Measurements from ENCODE around the gene EPHB1. TPM values are rescaled to one million over a fixed set of nuclear protein-coding genes. Genes with fewer than 3 reads are reported as not detected.

EPHB1 gene
- total and polyA plus RNA-seq, 2 donors (not counting 3 experiments of a cell fraction or from before 2014, with no cell fraction given), result 1.3 to 5.2 TPM

GRCh38 chr3:134815519-134815918 is 20.5 kb downstream of the EPHB1 start:
- FAIRE-seq (no peak), DNase-seq (ENCODE audit: low read depth, low spot score) (no peak)
- Histone ChIP-seq H3K9me3 (replicated peaks; ENCODE audit: control insufficient read depth, insufficient read depth, low read length) (no peaks in the 10 kb centered on the region), H3K9me1 (replicated peaks; ENCODE audit: control insufficient read depth, extremely low read depth, insufficient read depth, low read length) (no peaks in the 10 kb centered on the region), H3K27ac (ENCODE audit: insufficient read depth, low read depth, low read length) (no peak overlapping the region), H3K36me3 (ENCODE audit: control insufficient read depth in 2 of 2, extremely low read depth in 1 of 2, insufficient read depth in 2 of 2, low read length in 2 of 2) (no peaks in the 10 kb centered on the region), H3K79me2 (ENCODE audit: control insufficient read depth, insufficient read depth, low read length) (no peaks in the 10 kb centered on the region), H3K4me1 (ENCODE audit: control insufficient read depth, extremely low read depth, insufficient read depth, low read length) (no peaks in the 10 kb centered on the region), H3K4me2 (ENCODE audit: insufficient read depth, low read length) (no peak overlapping the region), H2AFZ (ENCODE audit: low read depth, low read length) (no peak overlapping the region), H3K27me3 (ENCODE audit: control insufficient read depth in 2 of 2, insufficient read depth in 2 of 2, low read length in 2 of 2) (no peaks in the 10 kb centered on the region), H3K4me3 (replicated peaks in 1 of 3; ENCODE audit: insufficient read depth in 1 of 3, low read depth in 1 of 3, low read length in 3 of 3) (no peak overlapping the region), H4K20me1 (replicated peaks; ENCODE audit: control insufficient read depth, extremely low read depth, insufficient read depth, low read length) (no peaks in the 10 kb centered on the region), H3K9ac (replicated peaks; ENCODE audit: extremely low read depth, insufficient read depth, low read length) (no peak overlapping the region)
- dilution Hi-C loops (cut with MboI; ENCODE audit: extremely low pct_ligation_motif_present, low sequenced_read_pairs) (no loop called here), intact Hi-C loops (cut with micrococcal nuclease) (no loop called here)
- ChIA-PET CTCF (interaction anchor here (1.6 kb wide), 1 partner anchor 21 kb away, joined by 5 read pairs; no protein-coding TSS in a partner anchor), POLR2A (no interaction called here)
- TF ChIP-seq CTCF (IDR thresholded peaks at IDR 0.05; ENCODE audit: extremely low read depth in 1 of 2, insufficient read depth in 1 of 2, low read depth in 1 of 2, low read length in 2 of 2) (no peak), POLR2AphosphoS5 (IDR thresholded peaks at IDR 0.05; ENCODE audit: insufficient read depth, low read depth, low read length) (no peak), POLR2A (IDR thresholded peaks at IDR 0.05; ENCODE audit: low read depth, low read length) (no peak), GATA2 (IDR thresholded peaks at IDR 0.05; ENCODE audit: insufficient read depth, insufficient read length, low read depth, low read length) (no peak), MYC (IDR thresholded peaks at IDR 0.05; ENCODE audit: low read depth, low read length) (no peak), EZH2 (IDR thresholded peaks at IDR 0.05; ENCODE audit: borderline replicate concordance, low read depth, low read length, severe bottlenecking) (no peak), FOS (IDR thresholded peaks at IDR 0.05; ENCODE audit: borderline replicate concordance, insufficient read depth, low read length) (no peak), JUN (IDR thresholded peaks at IDR 0.05; ENCODE audit: borderline replicate concordance, insufficient read depth, insufficient read length, low read depth) (no peak)
- TF ChIP-seq, protein P1, sequence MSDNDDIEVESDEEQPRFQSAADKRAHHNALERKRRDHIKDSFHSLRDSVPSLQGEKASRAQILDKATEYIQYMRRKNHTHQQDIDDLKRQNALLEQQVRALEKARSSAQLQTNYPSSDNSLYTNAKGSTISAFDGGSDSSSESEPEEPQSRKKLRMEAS (IDR thresholded peaks at IDR 0.05; ENCODE audit: insufficient read depth, insufficient read length), result no peak
- BruUV-seq (replicated peaks), result no TSS peak
